ENCODE data around the gene CDH4.

CDH4 gene

GRCh38 chr20:61686051-61686936 is 434.2 kb downstream of the CDH4 start:
- TF ChIP-seq ZBTB7A (IDR thresholded peaks at IDR 0.05; ENCODE audit: low read depth) (no peak), RAD21 (IDR thresholded peaks at IDR 0.05; ENCODE audit: low read depth) (no peak), CREB1 (IDR thresholded peaks at IDR 0.05; ENCODE audit: low read depth) (no peak), MAX (IDR thresholded peaks at IDR 0.05) (no peak), YY1 (IDR thresholded peaks at IDR 0.05; ENCODE audit: low read depth) (no peak), NFIC (IDR thresholded peaks at IDR 0.05) (no peak), CEBPB (IDR thresholded peaks at IDR 0.05) (no peak), TEAD4 (IDR thresholded peaks at IDR 0.05) (no peak), USF1 (IDR thresholded peaks at IDR 0.05) (no peak), REST (IDR thresholded peaks at IDR 0.05; ENCODE audit: low read depth) (no peak), EP300 (IDR thresholded peaks at IDR 0.05; ENCODE audit: borderline replicate concordance) (no peak), TCF12 (IDR thresholded peaks at IDR 0.05; ENCODE audit: low read depth) (no peak), EGR1 (IDR thresholded peaks at IDR 0.05) (no peak), FOXM1 (IDR thresholded peaks at IDR 0.05; ENCODE audit: borderline replicate concordance, low read depth) (no peak), TAF1 (IDR thresholded peaks at IDR 0.05; ENCODE audit: low read depth) (no peak)

GRCh38 chr20:61688411-61688810 is 436.4 kb downstream of the CDH4 start:
- TF ChIP-seq CEBPB (IDR thresholded peaks at IDR 0.05) (no peak), YY1 (IDR thresholded peaks at IDR 0.05; ENCODE audit: low read depth) (no peak), RAD21 (IDR thresholded peaks at IDR 0.05; ENCODE audit: low read depth) (no peak), MAX (IDR thresholded peaks at IDR 0.05) (no peak), TAF1 (IDR thresholded peaks at IDR 0.05; ENCODE audit: low read depth) (no peak), NFIC (IDR thresholded peaks at IDR 0.05) (no peak), REST (IDR thresholded peaks at IDR 0.05; ENCODE audit: low read depth) (no peak), TCF12 (IDR thresholded peaks at IDR 0.05; ENCODE audit: low read depth) (no peak), TEAD4 (IDR thresholded peaks at IDR 0.05) (no peak), EP300 (IDR thresholded peaks at IDR 0.05; ENCODE audit: borderline replicate concordance) (no peak), EGR1 (IDR thresholded peaks at IDR 0.05) (no peak), FOXM1 (IDR thresholded peaks at IDR 0.05; ENCODE audit: borderline replicate concordance, low read depth) (no peak), ZBTB7A (IDR thresholded peaks at IDR 0.05; ENCODE audit: low read depth) (no peak), USF1 (IDR thresholded peaks at IDR 0.05) (no peak)

- no peak for TF ChIP-seq YY1 (IDR thresholded peaks at IDR 0.05; ENCODE audit: low read depth)
- no peak for TF ChIP-seq EP300 (IDR thresholded peaks at IDR 0.05; ENCODE audit: borderline replicate concordance)
- no peak for TF ChIP-seq CEBPB (IDR thresholded peaks at IDR 0.05)
- no peak for TF ChIP-seq NFIC (IDR thresholded peaks at IDR 0.05)
- no peak for TF ChIP-seq ZBTB7A (IDR thresholded peaks at IDR 0.05; ENCODE audit: low read depth)
These were observed 438.1 kb downstream of the CDH4 start for GRCh38 chr20:61690150-61690549.

- TF ChIP-seq MAX (IDR thresholded peaks at IDR 0.05) (no peak), EGR1 (IDR thresholded peaks at IDR 0.05) (no peak), ZBTB7A (IDR thresholded peaks at IDR 0.05; ENCODE audit: low read depth) (no peak), RAD21 (IDR thresholded peaks at IDR 0.05; ENCODE audit: low read depth) (no peak), NFIC (IDR thresholded peaks at IDR 0.05) (no peak), CEBPB (IDR thresholded peaks at IDR 0.05) (no peak), TAF1 (IDR thresholded peaks at IDR 0.05; ENCODE audit: low read depth) (no peak), TEAD4 (IDR thresholded peaks at IDR 0.05) (no peak), EP300 (IDR thresholded peaks at IDR 0.05; ENCODE audit: borderline replicate concordance) (no peak), USF1 (IDR thresholded peaks at IDR 0.05) (no peak), REST (IDR thresholded peaks at IDR 0.05; ENCODE audit: low read depth) (no peak)
These were observed 439.2 kb downstream of the CDH4 start for GRCh38 chr20:61690993-61691838.

Data from Ishikawa (cell line).